SK-N-MC (cell line): Measurements from ENCODE around the gene GGACT.

Experiments used
- EZH2 ChIP-seq: fragments of 200-600 bp; sonication (generic); IDR thresholded peaks from one replicate; pipeline ENCODE4 v1.6.1; 2017; ENCODE audit warnings: antibody characterized with exemption
- POLR2AphosphoS5 ChIP-seq: IDR thresholded peaks from 2 replicates; pipeline ENCODE4 v1.6.1; 2012; ENCODE audit warnings: mild to moderate bottlenecking, low read depth, low read length, borderline replicate concordance

DNA sequence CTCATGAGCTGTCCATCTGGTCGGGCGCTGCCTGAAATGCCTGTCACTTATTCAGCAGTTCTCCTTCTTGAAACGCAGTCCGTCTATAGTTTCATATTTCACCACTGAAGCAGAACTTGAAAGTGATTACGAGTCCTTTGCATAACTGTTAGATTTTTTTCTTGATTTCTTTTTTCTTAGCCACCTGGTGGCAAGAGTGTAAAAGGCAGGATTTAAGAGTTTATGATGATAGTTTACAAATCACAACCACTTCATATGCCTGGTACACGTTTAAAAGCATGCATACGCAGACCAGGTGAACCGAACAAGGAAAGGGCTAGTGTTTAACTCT is 45.8 kb downstream of the GGACT start:
- TF ChIP-seq POLR2AphosphoS5 = no peak
- no peak for TF ChIP-seq EZH2
